ENCODE results near the gene PUM2.

Gene PUM2

GRCh38 chr2:20229322-20230113, 121.1 kb downstream of the PUM2 start:
- DNase-seq: no peak

GRCh38 chr2:20227894-20228505, 122.6 kb downstream of the PUM2 start:
- DNase-seq: no peak

- no peak for DNase-seq
Observed at GRCh38 chr2:20226152-20226545, 124.5 kb downstream of the PUM2 start.

- peak; percentile 76 for DNase-seq
Observed at GRCh38 chr2:20225294-20226151, 125.1 kb downstream of the PUM2 start.

GRCh38 chr2:20224716-20225293, 125.8 kb downstream of the PUM2 start, which contains the start of gene SDC1:
SDC1 (minus strand) TSS chr2:20225130; CDS start chr2:20224867, 263 bp downstream.
- DNase-seq: peak; percentile 63

- DNase-seq: no peak
Observed at GRCh38 chr2:20224164-20224715, 126.4 kb downstream of the PUM2 start.

GRCh38 chr2:20223407-20224163, 127.1 kb downstream of the PUM2 start:
- DNase-seq: peak; percentile 56

- peak; percentile 35 for DNase-seq
Observed at GRCh38 chr2:20222769-20223406, 127.8 kb downstream of the PUM2 start.

- no peak for DNase-seq
Observed at GRCh38 chr2:20222014-20222768, 128.5 kb downstream of the PUM2 start.

GRCh38 chr2:20221555-20221973, 129.1 kb downstream of the PUM2 start:
- no peak for DNase-seq

- no peak for DNase-seq
Observed at GRCh38 chr2:20220806-20221554, 129.7 kb downstream of the PUM2 start.

- DNase-seq: no peak
Observed at GRCh38 chr2:20219763-20220380, 130.8 kb downstream of the PUM2 start.

GRCh38 chr2:20218331-20219320, 132.0 kb downstream of the PUM2 start:
- DNase-seq: no peak

- no peak for DNase-seq
Observed at GRCh38 chr2:20217041-20217970, 133.3 kb downstream of the PUM2 start.

GRCh38 chr2:20216130-20217025, 134.3 kb downstream of the PUM2 start:
- no peak for DNase-seq
